ENCODE measurements around the gene ADAMTS17. TPM values are rescaled to one million over a fixed set of nuclear protein-coding genes. Genes with fewer than 3 reads are reported as not detected.

The ADAMTS17 gene
- total and polyA plus RNA-seq, 4 donors = 0.28 to 46.9 (median 9.1) TPM

- TF ChIP-seq HNF4A (conservative IDR thresholded peaks at IDR 0.05) (no peak), FOXA1 (IDR thresholded peaks at IDR 0.05) (no peak), JUND (IDR thresholded peaks at IDR 0.05) (no peak), SP1 (IDR thresholded peaks at IDR 0.05) (no peak), EGR1 (IDR thresholded peaks at IDR 0.05; ENCODE audit: low read depth in 2 of 2) (no peak), RAD21 (IDR thresholded peaks at IDR 0.05) (no peak), YY1 (IDR thresholded peaks at IDR 0.05) (no peak)
- TF ChIP-seq, protein P1, sequence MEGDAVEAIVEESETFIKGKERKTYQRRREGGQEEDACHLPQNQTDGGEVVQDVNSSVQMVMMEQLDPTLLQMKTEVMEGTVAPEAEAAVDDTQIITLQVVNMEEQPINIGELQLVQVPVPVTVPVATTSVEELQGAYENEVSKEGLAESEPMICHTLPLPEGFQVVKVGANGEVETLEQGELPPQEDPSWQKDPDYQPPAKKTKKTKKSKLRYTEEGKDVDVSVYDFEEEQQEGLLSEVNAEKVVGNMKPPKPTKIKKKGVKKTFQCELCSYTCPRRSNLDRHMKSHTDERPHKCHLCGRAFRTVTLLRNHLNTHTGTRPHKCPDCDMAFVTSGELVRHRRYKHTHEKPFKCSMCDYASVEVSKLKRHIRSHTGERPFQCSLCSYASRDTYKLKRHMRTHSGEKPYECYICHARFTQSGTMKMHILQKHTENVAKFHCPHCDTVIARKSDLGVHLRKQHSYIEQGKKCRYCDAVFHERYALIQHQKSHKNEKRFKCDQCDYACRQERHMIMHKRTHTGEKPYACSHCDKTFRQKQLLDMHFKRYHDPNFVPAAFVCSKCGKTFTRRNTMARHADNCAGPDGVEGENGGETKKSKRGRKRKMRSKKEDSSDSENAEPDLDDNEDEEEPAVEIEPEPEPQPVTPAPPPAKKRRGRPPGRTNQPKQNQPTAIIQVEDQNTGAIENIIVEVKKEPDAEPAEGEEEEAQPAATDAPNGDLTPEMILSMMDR (IDR thresholded peaks at IDR 0.05; ENCODE audit: low read depth, low read length, missing input control) = no peak
- TF ChIP-seq, protein P2, sequence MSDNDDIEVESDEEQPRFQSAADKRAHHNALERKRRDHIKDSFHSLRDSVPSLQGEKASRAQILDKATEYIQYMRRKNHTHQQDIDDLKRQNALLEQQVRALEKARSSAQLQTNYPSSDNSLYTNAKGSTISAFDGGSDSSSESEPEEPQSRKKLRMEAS (IDR thresholded peaks at IDR 0.05) = no peak
- peaks cover 0 to 3% (median 0%) of the 10 kb centered on the region in 4 donors for H3K27me3 ChIP-seq (ENCODE audit: control insufficient read depth in 4 of 4, insufficient read depth in 4 of 4, low read length in 3 of 4)
- H3K4me1 ChIP-seq (ENCODE audit: control insufficient read depth in 4 of 4, insufficient read depth in 4 of 4, low read length in 3 of 4) = no peaks in the 10 kb centered on the region
- no peak overlapping the region for H3K27ac ChIP-seq (ENCODE audit: low read depth in 1 of 2, low read length in 2 of 2)
- no peak overlapping the region for H3K4me3 ChIP-seq (ENCODE audit: low read depth in 1 of 3, low read length in 3 of 3)
- H3K9ac ChIP-seq (ENCODE audit: low read depth in 1 of 2, low read length in 2 of 2) = no peak overlapping the region
- no peaks in the 10 kb centered on the region for H3K36me3 ChIP-seq (ENCODE audit: control insufficient read depth in 4 of 4, insufficient read depth in 3 of 4, low read depth in 1 of 4, low read length in 3 of 4)
- WGBS = 63% methylated on average over 8 of the region's 8 CpGs
- no peaks in the 10 kb centered on the region for H3K9me3 ChIP-seq (ENCODE audit: control insufficient read depth in 4 of 4, low read length in 3 of 4)
- DNase-seq (ENCODE audit: low spot score) = peak; percentile 19
Observed at GRCh38 chr15:99963096-99963825, 378.5 kb downstream of the ADAMTS17 start.

DNA sequence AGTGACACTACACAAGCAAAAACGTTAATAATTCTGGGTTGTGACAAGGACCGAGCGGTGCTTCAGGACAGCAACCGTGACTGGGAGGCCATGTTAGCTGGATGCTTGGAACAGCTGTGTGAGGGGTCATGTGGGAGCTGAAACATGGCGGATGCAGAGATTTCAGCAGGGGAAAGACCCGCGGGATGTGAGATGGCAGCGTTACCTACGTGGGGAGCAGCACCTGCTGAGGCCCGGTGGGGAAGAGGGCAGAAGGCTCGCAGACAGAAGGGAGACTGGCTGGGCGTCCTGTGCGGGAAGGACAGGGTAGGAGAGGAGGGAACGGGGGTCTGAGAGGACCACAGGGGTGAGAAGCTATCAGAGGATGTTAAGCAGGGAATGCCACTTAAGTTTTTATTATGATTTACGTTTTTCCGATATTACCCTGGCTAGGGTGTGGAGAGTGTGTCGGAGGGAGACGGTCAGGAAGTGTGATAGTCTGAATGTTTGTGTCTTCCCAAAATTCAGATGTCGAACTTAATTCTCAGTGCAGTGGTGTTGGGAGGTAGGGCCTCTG is 379.7 kb downstream of the ADAMTS17 start:
- Histone ChIP-seq H3K27me3 (ENCODE audit: control insufficient read depth in 4 of 4, insufficient read depth in 4 of 4, low read length in 3 of 4) (peaks cover 0 to 3% (median 0%) of the 10 kb centered on the region in 4 donors), H3K4me3 (ENCODE audit: low read depth in 1 of 3, low read length in 3 of 3) (no peak overlapping the region), H3K4me1 (ENCODE audit: control insufficient read depth in 4 of 4, insufficient read depth in 4 of 4, low read length in 3 of 4) (no peaks in the 10 kb centered on the region), H3K9me3 (ENCODE audit: control insufficient read depth in 4 of 4, low read length in 3 of 4) (no peaks in the 10 kb centered on the region), H3K27ac (ENCODE audit: low read depth in 1 of 2, low read length in 2 of 2) (no peak overlapping the region), H3K36me3 (ENCODE audit: control insufficient read depth in 4 of 4, insufficient read depth in 3 of 4, low read depth in 1 of 4, low read length in 3 of 4) (no peaks in the 10 kb centered on the region), H3K9ac (ENCODE audit: low read depth in 1 of 2, low read length in 2 of 2) (no peak overlapping the region)
- WGBS = 93% methylated on average over 19 of the region's 19 CpGs
- DNase-seq (ENCODE audit: low spot score) = peak; percentile 14
- no peak for TF ChIP-seq FOXA1 (IDR thresholded peaks at IDR 0.05)
- TF ChIP-seq RXRA (IDR thresholded peaks at IDR 0.05) = no peak
- no peak for TF ChIP-seq SP1 (IDR thresholded peaks at IDR 0.05)

GRCh38 chr15:99961011-99961441 is 380.7 kb downstream of the ADAMTS17 start:
- 45% methylated on average over 12 of the region's 12 CpGs for WGBS

More at GRCh38 chr15:99961011-99961441, 380.7 kb downstream of the ADAMTS17 start:
- DNase-seq (ENCODE audit: low spot score) = peak; percentile 29
- no peaks in the 10 kb centered on the region for H3K9me3 ChIP-seq (ENCODE audit: control insufficient read depth in 4 of 4, low read length in 3 of 4)
- no peaks in the 10 kb centered on the region for H3K4me1 ChIP-seq (ENCODE audit: control insufficient read depth in 4 of 4, insufficient read depth in 4 of 4, low read length in 3 of 4)
- peaks cover 0 to 6% (median 0%) of the 10 kb centered on the region in 4 donors for H3K27me3 ChIP-seq (ENCODE audit: control insufficient read depth in 4 of 4, insufficient read depth in 4 of 4, low read length in 3 of 4)
- TF ChIP-seq RAD21 (IDR thresholded peaks at IDR 0.05) (peak; percentile 54 to 63), ZBTB33 (IDR thresholded peaks at IDR 0.05) (no peak), YY1 (IDR thresholded peaks at IDR 0.05) (no peak)
- no peaks in the 10 kb centered on the region for H3K36me3 ChIP-seq (ENCODE audit: control insufficient read depth in 4 of 4, insufficient read depth in 3 of 4, low read depth in 1 of 4, low read length in 3 of 4)
- H3K27ac ChIP-seq (ENCODE audit: low read depth in 1 of 2, low read length in 2 of 2) = no peak overlapping the region
- H3K4me3 ChIP-seq (ENCODE audit: low read depth in 1 of 3, low read length in 3 of 3) = no peak overlapping the region
- no peak overlapping the region for H3K9ac ChIP-seq (ENCODE audit: low read depth in 1 of 2, low read length in 2 of 2)
